Fibroblast of lung (primary cell): ENCODE results near the gene MTA2. TPM values are rescaled to one million over a fixed set of nuclear protein-coding genes. Genes with fewer than 3 reads are reported as not detected.
A peak's percentile ranks its signal among the peaks of the same experiment; 100 is the strongest.

Experiments used
- DNase-seq, 2 donors: peaks; one replicate each; pipeline versions ENCODE4 v3.0.0 to v3.0.0-alpha.2; 2010; ENCODE audit warnings: low read depth in 2 of 2
- H2AFZ ChIP-seq: 2 replicates; pipeline ENCODE4 v1.5.1; 2012; ENCODE audit warnings: low read length, control low read depth, inconsistent platforms
- H3K27ac ChIP-seq: 2 replicates; pipeline ENCODE4 v1.5.1; 2011; ENCODE audit warnings: low read length, control low read depth; ENCODE audit not compliant: insufficient read depth
- H3K27me3 ChIP-seq: 2 replicates; pipeline ENCODE4 v1.5.1; 2011; ENCODE audit warnings: mild to moderate bottlenecking, low read length; ENCODE audit not compliant: control insufficient read depth, insufficient read depth
- H3K36me3 ChIP-seq: 2 replicates; pipeline ENCODE4 v1.5.1; 2011; ENCODE audit warnings: low read length; ENCODE audit not compliant: control insufficient read depth, insufficient read depth
- H3K4me1 ChIP-seq: 2 replicates; pipeline ENCODE4 v1.5.1; 2011; ENCODE audit warnings: low read length; ENCODE audit not compliant: control insufficient read depth, insufficient read depth; ENCODE audit errors: extremely low read depth
- H3K4me2 ChIP-seq: 2 replicates; pipeline ENCODE4 v1.5.1; 2011; ENCODE audit warnings: low read length, control low read depth; ENCODE audit not compliant: insufficient read depth; ENCODE audit errors: extremely low read depth
- H3K4me3 ChIP-seq, 4 experiments: fragments of 200-600 bp in 1 of 4; sonication (generic) in 1 of 4; replicated peaks in 1 of 4; 2 replicates each; pipeline ENCODE4 v1.5.1; 2011 to 2016; ENCODE audit warnings: low read length in 4 of 4, low read depth in 3 of 4, mild to moderate bottlenecking in 3 of 4, control low read depth in 2 of 4, inconsistent platforms in 1 of 4, mixed read lengths in 1 of 4; ENCODE audit not compliant: insufficient read depth in 1 of 4; ENCODE audit errors: control extremely low read depth in 1 of 4
- H3K79me2 ChIP-seq: 2 replicates; pipeline ENCODE4 v1.5.1; 2012; ENCODE audit warnings: mild to moderate bottlenecking, low read length, inconsistent platforms; ENCODE audit not compliant: control insufficient read depth, insufficient read depth
- H3K9ac ChIP-seq: 2 replicates; pipeline ENCODE4 v1.5.1; 2011; ENCODE audit warnings: mild to moderate bottlenecking, low read length, control low read depth; ENCODE audit not compliant: insufficient read depth
- H3K9me3 ChIP-seq: 2 replicates; pipeline ENCODE4 v1.5.1; 2012; ENCODE audit warnings: low read depth, low read length; ENCODE audit not compliant: control insufficient read depth, insufficient read depth
- H4K20me1 ChIP-seq: 2 replicates; pipeline ENCODE4 v1.5.1; 2011; ENCODE audit warnings: low read length; ENCODE audit not compliant: control insufficient read depth, insufficient read depth; ENCODE audit errors: extremely low read depth
- EZH2 ChIP-seq: IDR thresholded peaks from 2 replicates; pipeline ENCODE4 v1.5.1; 2012; ENCODE audit warnings: low read length, control low read depth, mild to moderate bottlenecking; ENCODE audit errors: missing control alignments
- polyA plus RNA-seq, 2 donors: library from polyadenylated mRNA; depleted of rRNA in 1 of 2; stranded (reverse) in 1 of 2; unstranded in 1 of 2; fragments of >200 nt; gene quantifications; 2 replicates each; pipeline ENCODE4 v1.2.1, GENCODE V29; 2011 to 2012; ENCODE audit warnings: missing spikeins in 1 of 2
- total RNA-seq: library from RNA; depleted of rRNA; stranded (reverse); fragments of >200 nt; gene quantifications from 2 replicates; pipeline ENCODE4 v1.2.1, GENCODE V29; 2014
- TF ChIP-seq, protein P1 (sequence below), 2 donors: IDR thresholded peaks in 1 of 2; conservative IDR thresholded peaks in 1 of 2; 1 replicate in 1 of 2; 2 replicates in 1 of 2; pipeline ENCODE4 v1.5.1; 2011 to 2012; ENCODE audit warnings: low read length in 2 of 2, control low read depth in 1 of 2, inconsistent platforms in 1 of 2, low read depth in 1 of 2, mild to moderate bottlenecking in 1 of 2

Gene MTA2
- total and polyA plus RNA-seq, 2 donors (not counting 1 experiment from before 2014, with no cell fraction given), result 31.4 to 117 TPM

DNA sequence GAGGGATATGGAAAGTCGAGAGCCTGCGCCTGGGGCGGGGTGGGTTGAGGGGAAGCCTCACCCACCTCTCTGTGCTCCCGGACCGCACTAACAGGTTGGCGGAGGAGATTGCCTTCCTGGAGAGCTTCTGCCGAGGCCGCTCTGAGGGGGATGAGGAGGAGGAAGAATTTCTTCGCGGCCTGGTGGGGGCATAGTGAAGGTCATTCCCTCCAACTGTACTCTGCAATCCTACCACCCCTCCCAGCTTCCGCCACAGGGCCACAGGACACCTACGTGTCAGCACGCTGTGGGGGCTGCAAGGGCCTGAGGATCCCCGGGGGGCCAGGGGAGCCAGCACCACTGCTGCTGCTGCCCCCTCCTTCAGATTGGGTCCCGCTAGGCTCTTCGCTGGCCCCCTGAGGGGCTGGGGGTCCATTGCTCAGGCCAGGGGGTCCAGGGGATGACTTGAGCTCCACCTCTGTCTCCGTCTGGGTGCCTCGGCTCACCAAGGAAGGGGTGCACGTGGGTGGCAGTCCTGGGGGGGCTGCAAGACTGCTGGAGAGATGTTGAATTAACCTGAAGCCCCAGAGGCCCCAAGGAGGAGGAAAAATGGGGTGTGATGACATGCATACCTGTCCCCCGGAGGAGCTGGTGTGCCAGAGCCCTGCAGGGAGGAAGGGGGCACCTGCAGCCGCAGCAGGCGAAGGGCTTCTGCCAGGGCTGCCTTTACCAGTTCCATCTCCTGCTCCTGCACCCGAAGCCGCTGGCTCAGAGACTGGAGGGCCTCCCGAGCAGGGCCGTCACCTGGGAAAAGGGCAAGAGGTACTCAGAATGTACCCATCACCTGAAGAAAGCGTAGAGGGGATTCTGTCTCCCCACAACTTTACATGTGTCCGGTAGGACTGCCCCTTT is 9.4 kb upstream of the MTA2 start:
- Histone ChIP-seq H2AFZ (peak overlapping the region; percentile 79), H3K36me3 (peaks cover 4% of the 10 kb centered on the region), H4K20me1 (no peaks in the 10 kb centered on the region), H3K4me3 (peak overlapping the region; percentile 69 to 87 (median 79)), H3K4me1 (peaks cover 12% of the 10 kb centered on the region), H3K4me2 (peak overlapping the region; percentile 93), H3K9me3 (no peaks in the 10 kb centered on the region), H3K79me2 (no peaks in the 10 kb centered on the region), H3K9ac (peak overlapping the region; percentile 61), H3K27me3 (no peaks in the 10 kb centered on the region), H3K27ac (peak overlapping the region; percentile 83)
- no peak for DNase-seq
- TF ChIP-seq, protein P1, sequence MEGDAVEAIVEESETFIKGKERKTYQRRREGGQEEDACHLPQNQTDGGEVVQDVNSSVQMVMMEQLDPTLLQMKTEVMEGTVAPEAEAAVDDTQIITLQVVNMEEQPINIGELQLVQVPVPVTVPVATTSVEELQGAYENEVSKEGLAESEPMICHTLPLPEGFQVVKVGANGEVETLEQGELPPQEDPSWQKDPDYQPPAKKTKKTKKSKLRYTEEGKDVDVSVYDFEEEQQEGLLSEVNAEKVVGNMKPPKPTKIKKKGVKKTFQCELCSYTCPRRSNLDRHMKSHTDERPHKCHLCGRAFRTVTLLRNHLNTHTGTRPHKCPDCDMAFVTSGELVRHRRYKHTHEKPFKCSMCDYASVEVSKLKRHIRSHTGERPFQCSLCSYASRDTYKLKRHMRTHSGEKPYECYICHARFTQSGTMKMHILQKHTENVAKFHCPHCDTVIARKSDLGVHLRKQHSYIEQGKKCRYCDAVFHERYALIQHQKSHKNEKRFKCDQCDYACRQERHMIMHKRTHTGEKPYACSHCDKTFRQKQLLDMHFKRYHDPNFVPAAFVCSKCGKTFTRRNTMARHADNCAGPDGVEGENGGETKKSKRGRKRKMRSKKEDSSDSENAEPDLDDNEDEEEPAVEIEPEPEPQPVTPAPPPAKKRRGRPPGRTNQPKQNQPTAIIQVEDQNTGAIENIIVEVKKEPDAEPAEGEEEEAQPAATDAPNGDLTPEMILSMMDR (conservative IDR thresholded peaks at IDR 0.05 in 1 of 2, IDR thresholded peaks at IDR 0.05 in 1 of 2; ENCODE audit: low read depth in 1 of 2, low read length in 2 of 2), result no peak
- no peak for TF ChIP-seq EZH2

DNA sequence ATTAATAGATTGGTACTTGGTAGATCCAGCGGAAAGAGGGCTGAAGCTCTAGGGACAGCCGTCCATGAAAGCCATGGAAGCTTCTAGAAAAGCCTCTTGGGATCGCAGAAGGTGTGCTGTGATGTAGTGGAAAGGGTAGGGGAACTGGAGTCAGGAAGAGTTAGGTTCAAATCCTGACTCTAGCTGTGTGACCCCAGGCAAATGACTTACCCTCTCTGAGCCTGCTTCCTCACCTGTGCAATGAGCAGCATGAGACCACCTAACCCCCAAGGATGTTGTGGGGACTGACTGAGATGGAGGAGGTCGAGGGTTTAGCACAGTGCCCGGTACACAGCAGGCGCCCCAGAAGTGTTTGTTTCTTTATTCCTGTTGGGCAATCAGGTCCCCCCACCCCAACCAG is 8.7 kb upstream of the MTA2 start:
- Histone ChIP-seq H2AFZ (no peak overlapping the region), H3K27me3 (no peaks in the 10 kb centered on the region), H3K9me3 (no peaks in the 10 kb centered on the region), H3K79me2 (no peaks in the 10 kb centered on the region), H3K9ac (no peak overlapping the region), H3K4me1 (peaks cover 12% of the 10 kb centered on the region), H3K4me3 (no peak overlapping the region), H3K27ac (no peak overlapping the region), H3K4me2 (no peak overlapping the region), H4K20me1 (no peaks in the 10 kb centered on the region), H3K36me3 (peaks cover 8% of the 10 kb centered on the region)
- no peak for DNase-seq
- TF ChIP-seq EZH2, result no peak
- TF ChIP-seq, protein P1 (conservative IDR thresholded peaks at IDR 0.05 in 1 of 2, IDR thresholded peaks at IDR 0.05 in 1 of 2; ENCODE audit: low read depth in 1 of 2, low read length in 2 of 2), result no peak

DNA sequence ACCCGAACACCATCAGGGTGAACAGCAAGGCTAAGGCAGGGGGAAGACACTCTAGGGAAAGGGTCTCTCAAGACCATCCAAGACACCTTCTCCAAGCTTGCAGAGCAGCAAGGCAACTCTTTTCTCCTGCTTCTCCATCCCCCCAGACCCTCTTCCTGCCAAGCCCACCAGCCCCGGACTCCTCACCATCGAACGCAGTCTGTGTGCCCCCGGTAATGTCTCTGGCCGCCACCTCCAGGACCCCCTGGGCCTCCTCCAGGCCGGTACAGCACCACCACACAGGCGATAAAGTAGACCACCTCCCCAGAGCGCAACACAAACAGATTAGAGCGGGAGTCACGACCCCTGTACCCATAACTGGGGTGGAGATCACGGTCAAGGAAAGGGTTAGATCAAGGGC is 7.1 kb upstream of the MTA2 start:
- no peak overlapping the region for H3K9ac ChIP-seq
- H3K79me2 ChIP-seq, result no peaks in the 10 kb centered on the region
- H3K9me3 ChIP-seq, result no peaks in the 10 kb centered on the region
- DNase-seq, result no peak
- H4K20me1 ChIP-seq, result no peaks in the 10 kb centered on the region
- no peak for TF ChIP-seq EZH2
- TF ChIP-seq, protein P1 (conservative IDR thresholded peaks at IDR 0.05 in 1 of 2, IDR thresholded peaks at IDR 0.05 in 1 of 2; ENCODE audit: low read depth in 1 of 2, low read length in 2 of 2), result no peak
- no peak overlapping the region for H3K4me2 ChIP-seq
- H3K4me3 ChIP-seq, result no peak overlapping the region
- H3K4me1 ChIP-seq, result peaks cover 12% of the 10 kb centered on the region
- H3K27ac ChIP-seq, result no peak overlapping the region
- H3K27me3 ChIP-seq, result no peaks in the 10 kb centered on the region
- H3K36me3 ChIP-seq, result peaks cover 9% of the 10 kb centered on the region
- no peak overlapping the region for H2AFZ ChIP-seq
